Right hindlimb (tissue), 1 donor: ENCODE measurements around the gene PFAS.

Experiments
- DNase-seq: peaks from one replicate; pipeline ENCODE4 v3.0.0-alpha.2; 2018

The PFAS gene

DNA sequence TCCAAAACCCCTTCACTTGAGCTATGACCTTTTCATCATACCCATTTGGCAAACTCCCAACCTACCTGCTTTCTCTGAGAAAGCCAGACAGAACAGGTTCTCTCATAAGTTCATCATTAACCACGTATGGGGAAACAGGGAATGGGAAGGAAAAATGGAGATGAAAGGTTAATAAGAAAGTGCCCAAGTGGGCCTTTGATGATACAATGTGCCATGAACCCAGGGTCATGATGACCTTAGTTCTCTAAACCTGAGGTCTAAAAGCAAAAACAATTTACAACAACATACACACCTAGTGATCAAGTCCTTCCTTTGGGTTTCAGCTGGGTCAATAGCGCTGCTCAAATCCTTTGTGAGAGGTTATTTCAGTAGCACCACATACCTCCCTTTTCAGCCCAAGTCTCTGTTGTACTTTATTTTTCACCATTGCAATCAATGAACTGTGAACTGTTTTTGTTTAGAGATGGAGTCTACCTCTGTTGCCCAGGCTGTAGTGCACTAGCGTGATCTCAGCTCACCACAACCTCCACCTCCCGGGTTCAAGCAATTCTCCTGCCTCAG is 24.9 kb downstream of the PFAS start:
- no peak for DNase-seq

DNA sequence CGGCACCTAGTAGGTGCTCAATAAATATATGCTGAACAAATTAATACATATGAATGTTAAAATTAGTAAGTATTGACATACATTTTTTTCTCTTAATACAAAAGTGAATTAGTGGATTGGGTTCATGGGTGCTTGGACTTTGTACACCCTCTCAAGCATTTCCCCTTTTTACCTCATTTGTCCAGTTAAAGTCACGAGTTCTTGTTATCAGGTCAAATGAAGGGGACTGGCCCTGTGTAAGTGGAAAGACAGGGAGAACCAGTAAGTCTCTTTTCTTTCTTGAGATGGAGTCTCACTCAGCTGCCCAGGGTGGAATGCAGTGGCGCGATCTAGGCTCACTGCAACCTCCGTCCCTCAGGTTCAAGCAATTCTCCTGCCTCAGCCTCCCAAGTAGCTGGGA is 25.7 kb downstream of the PFAS start:
- DNase-seq = no peak

DNA sequence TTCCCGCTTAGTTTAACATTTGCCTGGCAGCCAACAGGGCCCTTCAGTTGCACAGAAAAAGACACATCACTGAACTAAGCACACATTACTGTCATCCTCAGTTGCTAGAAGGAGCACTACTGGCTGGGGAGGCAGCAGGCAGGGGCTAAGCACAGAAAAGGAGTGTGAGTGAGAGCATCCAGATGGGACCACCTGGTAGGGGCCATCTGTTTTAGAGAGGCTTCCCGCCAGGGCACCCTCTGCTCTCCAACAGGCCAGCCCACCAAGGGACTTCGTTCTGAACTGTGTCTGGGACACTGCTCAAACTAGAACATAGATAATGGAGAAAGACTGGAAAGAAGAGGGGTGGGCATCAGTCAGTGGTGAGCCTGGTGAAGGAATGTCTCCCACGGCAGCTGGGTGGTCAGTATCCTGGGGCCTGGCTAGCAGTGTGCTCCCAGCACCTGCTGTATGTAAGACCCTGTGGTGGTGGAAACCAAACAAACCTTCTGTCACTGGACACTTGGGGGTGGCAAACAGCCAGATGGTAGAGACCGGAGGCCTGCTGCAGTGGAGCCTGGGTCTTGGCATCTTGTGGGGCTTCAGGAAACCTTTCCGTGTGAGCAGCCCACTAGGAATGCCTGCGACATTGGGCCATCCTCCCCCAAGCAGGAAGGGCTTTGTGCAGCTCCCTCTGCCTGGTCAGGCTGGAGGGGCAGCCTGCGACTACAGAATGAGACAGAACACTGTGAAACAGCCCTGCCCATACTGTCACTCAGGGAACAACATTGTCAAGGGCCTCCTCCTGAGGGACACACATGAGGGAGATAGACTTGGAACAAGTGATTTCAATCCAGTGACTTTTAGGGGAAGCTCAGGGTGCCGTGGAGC is 26.6 kb downstream of the PFAS start:
- DNase-seq = peak; percentile 40

DNA sequence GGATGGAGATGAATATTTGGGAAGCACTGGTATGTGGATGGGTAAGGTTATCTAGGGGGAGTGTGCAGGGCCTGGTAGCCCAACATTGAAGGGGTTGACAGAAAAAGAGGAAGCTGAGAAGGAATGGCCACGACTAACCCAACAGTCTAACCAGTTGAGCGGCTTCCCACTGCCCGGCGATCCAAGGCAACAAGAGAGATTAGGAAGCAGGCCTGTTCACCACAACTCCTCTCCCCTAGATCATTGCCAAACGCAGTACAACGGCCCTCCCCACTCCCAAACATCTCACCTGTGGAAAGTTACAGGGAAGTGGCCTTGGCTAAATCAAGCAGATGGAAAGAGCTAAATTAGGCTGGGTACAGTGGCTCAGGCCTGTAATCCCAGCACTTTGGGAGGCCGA is 28.2 kb downstream of the PFAS start:
- no peak for DNase-seq

DNA sequence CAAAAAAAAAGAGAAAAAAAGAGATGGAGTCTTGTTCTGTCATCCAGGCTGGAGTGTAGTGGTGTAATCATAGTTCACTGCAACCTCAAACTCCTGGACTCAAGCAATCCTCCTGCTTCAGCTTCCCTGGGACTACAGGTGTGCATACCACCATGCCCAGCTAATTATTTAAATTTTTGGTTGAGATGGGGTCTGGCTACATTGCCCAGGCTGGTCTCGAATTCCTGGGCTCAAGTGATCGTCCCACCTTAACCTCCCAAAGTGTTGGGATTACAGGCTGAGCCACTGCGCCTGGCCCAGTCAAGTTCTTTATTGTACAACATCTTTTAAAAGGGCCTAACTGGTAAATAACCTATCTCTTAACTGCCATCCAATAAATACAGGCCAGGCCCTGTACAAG is 33.3 kb downstream of the PFAS start:
- DNase-seq = no peak

DNA sequence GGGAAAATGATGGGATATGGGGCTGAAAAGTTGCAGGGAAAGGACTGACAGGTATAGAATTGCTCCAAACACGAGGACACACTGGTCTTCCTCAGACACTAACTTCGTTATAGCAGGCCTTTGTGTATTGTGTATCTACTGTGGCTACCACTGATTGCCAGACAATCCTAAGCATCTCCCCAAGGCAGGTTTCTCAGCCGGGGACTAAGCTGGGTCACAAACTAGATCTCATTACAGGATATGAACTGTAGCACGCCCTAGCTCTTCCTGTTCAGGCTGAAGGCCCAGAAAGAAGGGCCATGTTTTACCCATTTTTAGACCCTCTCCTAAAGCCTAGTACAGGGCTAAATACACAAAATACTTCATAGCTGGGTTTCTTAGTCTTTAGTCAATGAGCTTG is 34.3 kb downstream of the PFAS start:
- no peak for DNase-seq

DNA sequence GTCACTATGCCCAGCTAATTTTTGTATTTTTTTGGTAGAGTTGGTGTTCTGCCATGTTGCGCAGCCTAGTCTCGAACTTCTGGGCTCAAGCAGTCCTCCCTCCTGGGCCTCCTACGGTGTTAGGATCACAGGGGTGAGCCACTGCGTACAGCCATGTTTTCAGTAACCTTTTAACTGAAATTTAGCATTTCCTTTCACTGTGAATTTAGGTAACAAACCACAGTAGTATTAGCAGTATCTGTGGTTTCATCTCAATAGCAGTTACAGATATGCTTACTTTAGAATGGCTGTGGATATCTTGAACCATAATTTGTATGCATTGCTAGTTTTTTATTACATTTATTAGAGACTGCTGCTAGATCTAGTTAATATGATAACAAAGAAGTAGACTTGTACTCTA is 35.0 kb downstream of the PFAS start:
- no peak for DNase-seq

DNA sequence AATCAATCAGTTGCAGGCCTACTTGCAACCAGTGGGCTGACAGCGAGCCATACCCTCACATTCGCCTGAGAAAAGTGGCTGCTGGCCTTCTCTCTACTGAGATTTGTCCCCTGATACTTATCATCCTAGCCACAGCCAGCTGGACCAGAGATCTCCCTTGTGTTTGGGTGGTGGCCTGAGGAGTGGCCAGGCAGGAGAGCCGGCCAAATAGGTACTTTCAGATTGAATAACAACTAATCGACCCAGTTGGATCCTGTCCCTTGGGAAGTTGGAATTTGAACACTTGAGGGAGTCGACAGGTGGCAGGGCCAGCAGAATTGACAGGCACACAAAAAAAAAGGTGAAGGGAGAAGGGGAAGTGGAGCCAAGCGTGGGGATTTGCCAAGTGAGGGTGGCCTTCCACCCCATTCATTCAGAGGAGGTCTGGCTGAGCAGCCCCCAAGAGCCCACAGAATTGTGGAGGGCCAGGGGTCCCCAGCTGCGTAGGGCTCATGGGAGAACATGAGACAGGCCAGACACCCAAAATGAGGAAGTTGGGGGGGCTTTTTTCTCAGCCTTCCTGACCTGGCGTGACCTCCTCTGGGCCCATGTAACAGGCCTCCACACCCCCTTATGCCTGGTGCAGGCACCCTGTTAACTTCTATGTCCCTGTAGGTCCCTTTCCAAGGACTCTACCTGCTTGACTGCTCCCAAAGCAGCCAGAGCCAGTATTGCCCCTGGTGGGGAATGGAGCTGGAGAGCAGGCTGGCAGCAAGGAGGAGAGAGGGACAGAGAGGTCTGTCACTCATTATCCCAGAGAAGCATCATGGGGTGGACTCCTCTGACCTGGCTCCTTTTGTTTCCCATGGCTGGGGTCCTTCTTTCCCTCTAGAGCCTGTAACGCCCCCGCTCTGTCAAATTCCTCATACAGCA is 36.4 kb downstream of the PFAS start:
- DNase-seq = no peak

DNA sequence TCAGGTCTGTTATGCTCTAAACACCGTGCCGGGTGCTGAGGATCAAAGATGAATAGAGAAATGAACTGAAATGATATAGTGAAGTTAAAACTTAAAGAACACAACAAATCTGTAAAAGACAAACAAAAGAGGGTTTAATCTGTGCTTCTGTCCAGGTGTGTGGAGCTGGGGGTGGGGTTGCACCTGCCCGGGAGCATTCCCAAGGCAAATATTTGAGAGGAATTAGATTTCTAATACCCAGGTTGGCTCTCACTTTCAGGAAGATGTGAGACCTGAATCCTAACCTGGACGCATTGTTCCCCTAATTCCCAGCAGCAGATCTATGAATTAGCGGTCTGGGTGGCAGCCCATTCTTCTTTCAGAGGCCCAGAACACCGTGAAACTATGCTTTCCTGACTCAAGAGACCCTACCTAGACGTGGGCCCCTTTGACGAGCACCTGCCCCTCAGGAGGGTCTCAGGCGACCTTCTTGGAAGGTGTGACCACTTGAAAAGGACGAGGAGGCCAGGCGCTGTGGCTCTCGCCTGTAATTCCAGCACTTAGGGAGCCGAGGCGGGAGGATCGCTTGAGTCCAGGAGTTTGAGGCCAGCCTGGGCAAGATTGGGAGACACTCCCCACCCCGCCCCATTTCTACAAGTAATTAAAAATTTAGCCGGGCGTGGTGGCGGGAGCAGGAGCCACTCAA is 38.7 kb downstream of the PFAS start:
- no peak for DNase-seq

DNA sequence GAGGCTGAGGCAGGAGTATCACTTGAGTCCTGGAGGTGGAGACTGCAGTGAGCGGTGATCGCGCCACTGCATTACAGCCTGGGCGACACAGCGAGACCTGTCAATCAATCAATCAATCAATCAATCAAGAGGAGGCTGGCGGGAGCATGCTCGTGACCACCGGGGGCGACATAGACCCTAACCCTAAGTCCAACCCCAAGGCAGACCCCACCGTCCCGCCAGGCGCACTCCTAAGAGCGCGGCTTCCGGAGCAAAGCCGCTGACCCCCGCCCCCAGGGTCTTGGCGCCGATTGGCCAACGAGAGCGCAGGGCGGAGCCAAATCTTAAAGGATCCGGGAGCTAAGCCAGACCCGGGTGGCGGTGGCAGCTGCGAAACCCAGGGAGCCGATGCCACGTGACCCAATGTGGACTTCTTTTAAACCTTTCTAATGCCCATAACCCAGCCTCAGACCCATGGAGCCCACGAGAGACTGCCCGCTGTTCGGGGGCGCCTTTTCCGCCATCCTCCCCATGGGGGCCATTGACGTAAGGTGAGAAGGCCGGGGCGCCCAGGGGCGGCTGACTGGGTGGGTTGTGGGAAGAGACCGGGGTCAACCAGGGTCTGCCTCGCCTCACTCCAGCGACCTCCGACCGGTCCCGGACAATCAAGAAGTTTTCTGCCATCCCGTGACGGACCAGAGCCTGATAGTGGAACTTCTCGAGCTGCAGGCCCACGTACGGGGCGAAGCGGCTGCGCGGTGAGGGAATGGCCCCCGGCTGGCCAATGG is 39.4 kb downstream of the PFAS start, which contains the start of gene RANGRF:
Gene RANGRF (plus strand): TSS at position 335 of the 767 bp plus-strand sequence. CDS start 119 bp downstream, at position 454.
- DNase-seq = peak; percentile 92

DNA sequence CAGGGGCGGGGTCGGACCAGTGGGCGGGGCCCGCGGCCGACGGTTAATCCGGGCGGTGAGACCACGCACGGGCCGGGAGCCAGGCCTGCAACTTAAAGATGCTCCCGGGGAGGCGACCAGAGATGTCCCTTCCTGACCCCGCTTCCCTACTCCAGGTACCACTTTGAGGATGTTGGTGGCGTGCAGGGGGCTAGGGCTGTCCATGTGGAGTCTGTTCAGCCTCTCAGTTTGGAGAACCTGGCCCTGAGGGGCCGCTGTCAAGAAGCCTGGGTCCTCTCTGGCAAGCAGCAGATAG is 40.0 kb downstream of the PFAS start:
- DNase-seq = no peak

DNA sequence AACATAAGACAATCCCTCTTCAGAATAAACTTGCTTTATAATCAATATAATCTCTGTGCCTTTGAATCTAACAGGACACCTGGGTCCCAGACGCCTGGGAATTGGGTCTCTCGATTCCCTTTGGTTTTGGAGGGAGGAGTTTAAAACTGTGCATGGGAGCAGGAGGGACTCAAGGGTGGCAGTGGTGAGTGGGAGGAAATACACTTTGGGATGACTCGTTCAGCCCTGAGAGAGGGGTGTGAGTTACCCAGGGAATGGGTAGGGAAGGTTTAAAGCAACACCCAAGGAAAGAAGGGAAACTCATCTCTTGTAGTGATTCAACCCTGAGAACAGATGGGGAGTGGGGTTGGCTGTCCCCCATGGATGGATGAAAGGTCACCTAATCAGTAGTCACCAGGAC is 41.0 kb downstream of the PFAS start:
- no peak for DNase-seq

DNA sequence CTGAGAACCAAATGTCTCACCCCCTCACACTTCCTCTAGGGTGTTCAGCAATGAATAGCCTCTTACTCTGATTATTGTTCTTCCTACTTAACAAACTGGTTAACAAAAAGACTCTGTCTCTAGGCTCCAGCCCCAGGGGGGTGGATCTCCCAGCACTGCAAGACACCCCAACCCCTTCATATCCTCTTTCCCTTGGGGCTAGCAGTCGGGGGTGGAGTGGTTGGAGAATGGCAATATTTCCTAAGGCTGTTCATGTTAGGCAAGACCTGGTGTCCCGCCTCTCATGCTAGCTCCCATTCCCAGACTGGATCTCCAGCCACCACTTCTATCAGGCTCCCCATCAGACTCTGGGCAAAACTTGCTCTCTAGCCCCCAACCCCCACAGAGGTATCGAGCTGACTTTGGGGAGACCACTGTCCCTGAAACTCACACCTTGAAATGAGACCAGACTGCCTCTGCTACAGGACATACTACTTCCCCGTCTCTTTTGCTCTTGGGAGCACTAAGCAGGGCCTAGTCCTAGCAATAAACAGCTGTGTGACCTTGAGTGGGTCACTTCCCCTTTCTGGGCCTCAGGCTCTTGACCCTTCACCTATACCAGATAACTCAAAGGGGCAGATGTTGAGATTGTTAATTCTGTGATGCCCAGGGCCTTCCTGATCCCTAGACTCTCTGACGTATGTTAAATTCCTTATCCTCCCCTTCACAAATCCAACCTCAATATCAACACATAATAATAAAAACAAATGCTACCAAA is 43.7 kb downstream of the PFAS start:
- no peak for DNase-seq

DNA sequence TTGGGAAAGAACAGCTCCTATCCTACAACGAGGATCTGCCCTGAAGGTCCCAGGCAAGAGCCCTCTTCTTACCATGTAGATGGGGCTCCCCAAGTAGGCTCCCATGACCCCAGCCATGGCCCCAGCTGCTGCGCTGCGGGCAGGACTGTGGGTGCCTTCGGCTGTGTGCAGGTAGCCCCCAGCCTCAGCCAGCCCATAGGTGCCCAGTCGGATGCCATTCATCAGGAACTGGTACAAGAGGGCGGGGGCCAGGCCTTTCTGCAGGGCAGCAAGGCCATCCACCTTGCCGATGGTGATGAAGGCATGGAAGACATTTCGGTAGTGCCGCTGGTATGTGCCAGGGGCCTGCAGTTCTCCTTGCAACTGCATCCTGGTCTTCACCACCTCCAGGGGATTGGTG is 45.3 kb downstream of the PFAS start:
- DNase-seq = no peak

DNA sequence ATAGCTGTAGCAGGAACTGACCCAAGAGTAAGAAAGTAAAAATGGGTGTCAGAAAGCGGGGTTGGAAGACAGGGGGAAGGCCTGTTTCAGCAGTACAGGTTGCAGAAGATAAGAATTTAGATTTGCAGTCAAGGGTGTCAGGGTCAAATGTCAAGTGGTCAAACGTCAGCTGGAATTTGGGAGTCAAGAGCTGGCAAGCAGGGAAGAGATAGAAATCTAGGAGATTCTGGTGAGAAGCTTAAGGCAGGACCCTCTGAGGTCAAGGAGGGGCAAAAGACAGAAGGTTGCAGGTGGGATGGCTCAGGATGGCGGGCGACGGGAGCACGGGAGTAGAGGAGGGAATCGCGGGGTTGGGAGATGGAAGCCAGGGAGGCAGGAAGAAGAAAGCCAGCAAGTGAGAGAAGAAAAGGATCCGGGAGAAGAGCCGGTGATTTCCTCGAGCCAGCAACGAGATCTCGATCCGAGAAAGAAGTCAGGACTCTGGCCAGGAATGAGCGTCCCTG is 45.8 kb downstream of the PFAS start:
- no peak for DNase-seq

DNA sequence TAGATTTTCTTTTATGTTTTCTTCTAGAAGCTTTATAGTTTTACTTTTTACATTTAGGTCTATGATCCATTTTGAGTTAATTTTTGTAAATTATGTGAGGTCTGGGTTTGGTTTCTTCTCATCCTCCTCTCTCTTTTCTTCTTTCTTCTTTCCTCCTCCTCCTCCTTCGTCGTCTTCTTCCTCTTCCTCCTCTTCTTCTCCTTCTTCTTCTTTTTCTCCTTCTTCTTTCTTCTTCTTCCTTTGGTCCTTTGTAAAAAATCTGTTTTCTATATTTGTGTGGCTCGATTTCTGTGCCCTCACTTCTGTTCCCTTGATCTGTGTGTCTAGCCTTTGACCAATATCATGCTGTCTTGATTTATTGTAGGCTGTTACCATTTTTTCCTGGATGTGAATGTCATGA is 51.1 kb downstream of the PFAS start:
- no peak for DNase-seq

DNA sequence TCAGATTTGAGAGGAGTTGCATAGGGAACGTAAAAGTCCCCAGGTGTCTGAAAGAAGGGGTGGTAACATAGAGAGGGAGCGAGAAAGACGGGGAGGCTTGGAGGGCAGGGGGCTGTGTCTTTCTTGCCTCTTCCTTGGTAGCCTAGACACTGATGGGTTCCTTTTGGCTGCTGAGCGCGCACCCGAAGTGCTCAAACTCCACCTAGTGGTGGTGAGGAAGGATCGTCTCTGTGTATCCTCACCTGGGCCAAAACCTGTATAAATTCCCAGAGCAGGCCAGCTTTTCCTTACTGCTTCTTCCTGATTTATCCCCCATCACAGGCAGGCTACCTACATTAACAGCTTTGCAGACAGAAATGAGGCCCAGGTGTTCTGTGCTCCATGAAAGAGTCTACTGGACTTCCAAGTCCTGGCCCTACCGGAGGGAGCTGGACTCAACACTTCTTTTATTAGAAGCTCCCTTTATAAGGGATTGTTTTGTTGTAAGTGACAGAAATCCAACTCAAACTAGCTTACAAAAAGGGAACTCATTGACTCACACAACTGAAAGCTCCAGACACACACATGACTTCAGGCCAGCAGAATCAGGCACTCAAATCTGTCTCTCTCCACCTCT is 51.6 kb downstream of the PFAS start:
- peak; percentile 62 for DNase-seq

DNA sequence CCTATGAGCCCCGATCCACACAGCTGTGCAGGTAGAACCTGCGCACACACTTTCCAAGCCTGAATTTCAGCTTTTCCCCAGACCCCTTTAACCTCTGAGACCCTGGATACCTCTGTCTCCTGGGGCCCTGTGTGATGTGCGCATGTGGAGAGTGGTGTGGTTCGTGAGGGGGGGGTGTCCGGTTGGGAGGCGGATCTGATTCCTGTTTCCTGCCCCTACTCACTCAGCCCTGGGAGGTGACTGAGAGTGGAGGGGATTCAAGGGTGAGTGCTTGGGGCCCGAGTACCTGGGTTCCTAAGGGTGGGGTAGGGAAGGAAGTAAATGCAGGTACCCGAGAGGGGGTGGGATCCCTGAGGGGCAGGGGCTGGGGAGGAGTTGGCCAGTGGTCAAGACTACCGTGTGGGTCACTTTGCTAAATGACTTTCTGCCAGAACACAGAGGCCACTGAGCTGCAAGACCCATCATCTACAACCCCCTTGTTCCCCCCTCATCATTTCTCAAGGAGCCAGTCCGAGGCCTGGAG is 61.6 kb downstream of the PFAS start:
- DNase-seq = no peak

DNA sequence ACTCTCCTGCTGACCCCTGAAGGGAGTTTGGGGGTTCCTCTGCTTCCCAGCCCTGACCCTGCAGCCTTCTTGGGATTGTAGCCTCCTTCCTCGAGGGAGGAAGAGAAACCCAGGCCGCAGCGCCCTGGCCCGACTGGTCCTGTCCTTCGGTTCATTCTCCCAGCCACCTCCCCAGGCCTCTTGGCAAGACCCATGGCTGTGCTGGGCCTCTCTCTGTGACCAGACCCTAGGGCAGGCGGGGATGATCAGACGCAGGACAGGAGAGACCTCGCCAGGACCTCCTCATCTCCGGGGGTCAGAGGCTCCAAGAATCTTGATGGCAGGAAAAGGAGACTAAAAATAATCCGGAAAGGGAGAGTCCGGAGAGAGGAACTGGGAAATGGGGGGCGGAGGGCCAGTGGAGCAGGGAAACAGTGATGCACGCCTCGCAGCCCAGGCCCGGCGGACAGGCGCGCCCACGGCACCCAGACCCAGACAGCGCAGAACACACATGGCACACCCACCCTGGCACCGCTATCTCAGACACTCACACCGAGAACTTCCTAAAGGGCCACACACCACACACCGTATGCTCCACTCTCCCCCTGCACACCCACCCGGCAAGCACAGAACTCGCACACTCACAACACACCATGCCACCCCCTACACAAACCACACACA is 62.2 kb downstream of the PFAS start:
- DNase-seq = no peak

DNA sequence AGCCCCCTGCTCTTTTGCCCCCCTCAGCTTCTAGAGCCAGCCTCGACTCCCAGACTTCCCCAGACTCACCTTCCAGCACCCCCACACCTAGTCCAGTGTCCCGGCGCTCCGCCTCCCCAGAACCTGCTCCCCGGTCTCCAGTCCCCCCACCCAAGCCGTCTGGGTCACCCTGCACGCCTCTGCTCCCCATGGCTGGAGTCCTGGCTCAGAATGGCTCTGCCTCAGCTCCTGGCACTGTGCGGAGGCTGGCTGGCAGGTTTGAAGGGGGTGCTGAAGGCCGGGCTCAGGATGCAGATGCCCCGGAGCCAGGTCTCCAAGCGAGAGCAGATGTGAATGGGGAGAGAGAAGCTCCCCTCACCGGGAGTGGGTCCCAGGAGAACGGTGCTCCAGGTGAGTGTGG is 63.2 kb downstream of the PFAS start:
- no peak for DNase-seq
